ENCODE results near the gene SMYD3.

SMYD3 gene

DNA sequence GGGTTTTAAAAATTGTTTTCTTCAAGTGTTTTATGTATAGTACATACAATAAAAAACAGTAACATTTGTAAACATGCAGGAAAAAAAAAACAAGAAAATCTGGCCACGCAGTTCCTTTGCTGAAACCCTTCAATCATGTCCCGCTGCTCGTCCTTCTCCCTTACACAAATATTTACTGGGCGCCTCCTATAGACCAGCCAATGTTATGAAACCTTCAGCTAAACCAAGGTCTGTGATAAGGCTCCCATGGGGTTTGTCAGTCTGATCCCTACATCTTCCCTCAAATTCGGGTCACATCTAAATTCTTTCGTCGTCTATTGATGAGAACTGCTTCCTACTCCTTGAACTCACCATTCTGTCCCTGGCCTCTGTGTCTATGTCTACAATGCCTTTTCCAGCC is 583.9 kb downstream of the SMYD3 start:
- TF ChIP-seq POLR2AphosphoS5 (IDR thresholded peaks at IDR 0.05; ENCODE audit: low read depth, low read length), result no peak
- no peak for TF ChIP-seq SIN3A (IDR thresholded peaks at IDR 0.05; ENCODE audit: borderline replicate concordance, insufficient read depth, low read length)
- TF ChIP-seq TAF1 (IDR thresholded peaks at IDR 0.05; ENCODE audit: borderline replicate concordance, insufficient read depth, low read length), result no peak
- TF ChIP-seq, protein P1, sequence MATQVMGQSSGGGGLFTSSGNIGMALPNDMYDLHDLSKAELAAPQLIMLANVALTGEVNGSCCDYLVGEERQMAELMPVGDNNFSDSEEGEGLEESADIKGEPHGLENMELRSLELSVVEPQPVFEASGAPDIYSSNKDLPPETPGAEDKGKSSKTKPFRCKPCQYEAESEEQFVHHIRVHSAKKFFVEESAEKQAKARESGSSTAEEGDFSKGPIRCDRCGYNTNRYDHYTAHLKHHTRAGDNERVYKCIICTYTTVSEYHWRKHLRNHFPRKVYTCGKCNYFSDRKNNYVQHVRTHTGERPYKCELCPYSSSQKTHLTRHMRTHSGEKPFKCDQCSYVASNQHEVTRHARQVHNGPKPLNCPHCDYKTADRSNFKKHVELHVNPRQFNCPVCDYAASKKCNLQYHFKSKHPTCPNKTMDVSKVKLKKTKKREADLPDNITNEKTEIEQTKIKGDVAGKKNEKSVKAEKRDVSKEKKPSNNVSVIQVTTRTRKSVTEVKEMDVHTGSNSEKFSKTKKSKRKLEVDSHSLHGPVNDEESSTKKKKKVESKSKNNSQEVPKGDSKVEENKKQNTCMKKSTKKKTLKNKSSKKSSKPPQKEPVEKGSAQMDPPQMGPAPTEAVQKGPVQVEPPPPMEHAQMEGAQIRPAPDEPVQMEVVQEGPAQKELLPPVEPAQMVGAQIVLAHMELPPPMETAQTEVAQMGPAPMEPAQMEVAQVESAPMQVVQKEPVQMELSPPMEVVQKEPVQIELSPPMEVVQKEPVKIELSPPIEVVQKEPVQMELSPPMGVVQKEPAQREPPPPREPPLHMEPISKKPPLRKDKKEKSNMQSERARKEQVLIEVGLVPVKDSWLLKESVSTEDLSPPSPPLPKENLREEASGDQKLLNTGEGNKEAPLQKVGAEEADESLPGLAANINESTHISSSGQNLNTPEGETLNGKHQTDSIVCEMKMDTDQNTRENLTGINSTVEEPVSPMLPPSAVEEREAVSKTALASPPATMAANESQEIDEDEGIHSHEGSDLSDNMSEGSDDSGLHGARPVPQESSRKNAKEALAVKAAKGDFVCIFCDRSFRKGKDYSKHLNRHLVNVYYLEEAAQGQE (IDR thresholded peaks at IDR 0.05; ENCODE audit: insufficient read depth in 1 of 2, low read depth in 2 of 2, low read length in 2 of 2), result no peak
- no peak for TF ChIP-seq FOXP2 (optimal IDR thresholded peaks at IDR 0.05; ENCODE audit: borderline replicate concordance, extremely low read depth, extremely low read length, insufficient read depth)

DNA sequence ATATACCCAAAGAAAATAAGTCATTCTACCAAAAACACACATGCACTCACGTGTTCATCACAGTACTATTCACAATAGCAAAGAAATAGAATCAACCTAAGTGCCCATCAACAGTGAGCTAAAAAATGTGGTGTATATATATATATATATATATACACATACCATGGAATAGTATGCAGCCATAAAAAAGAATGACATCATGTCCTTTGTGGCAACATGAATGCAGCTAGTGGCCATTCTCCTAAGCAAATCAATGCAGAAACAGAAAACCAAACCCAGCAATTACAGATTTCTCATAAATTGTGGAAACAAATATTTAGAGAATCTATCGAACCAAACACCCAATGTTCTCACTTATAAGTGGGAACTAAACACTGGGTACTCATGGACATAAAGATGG is 585.7 kb downstream of the SMYD3 start:
- no peak for TF ChIP-seq TAF1 (IDR thresholded peaks at IDR 0.05; ENCODE audit: borderline replicate concordance, insufficient read depth, low read length)
- TF ChIP-seq, protein P1 (IDR thresholded peaks at IDR 0.05; ENCODE audit: insufficient read depth in 1 of 2, low read depth in 2 of 2, low read length in 2 of 2), result no peak
- TF ChIP-seq SIN3A (IDR thresholded peaks at IDR 0.05; ENCODE audit: borderline replicate concordance, insufficient read depth, low read length), result no peak
- TF ChIP-seq FOXP2 (optimal IDR thresholded peaks at IDR 0.05; ENCODE audit: borderline replicate concordance, extremely low read depth, extremely low read length, insufficient read depth), result no peak
- no peak for TF ChIP-seq POLR2AphosphoS5 (IDR thresholded peaks at IDR 0.05; ENCODE audit: low read depth, low read length)

DNA sequence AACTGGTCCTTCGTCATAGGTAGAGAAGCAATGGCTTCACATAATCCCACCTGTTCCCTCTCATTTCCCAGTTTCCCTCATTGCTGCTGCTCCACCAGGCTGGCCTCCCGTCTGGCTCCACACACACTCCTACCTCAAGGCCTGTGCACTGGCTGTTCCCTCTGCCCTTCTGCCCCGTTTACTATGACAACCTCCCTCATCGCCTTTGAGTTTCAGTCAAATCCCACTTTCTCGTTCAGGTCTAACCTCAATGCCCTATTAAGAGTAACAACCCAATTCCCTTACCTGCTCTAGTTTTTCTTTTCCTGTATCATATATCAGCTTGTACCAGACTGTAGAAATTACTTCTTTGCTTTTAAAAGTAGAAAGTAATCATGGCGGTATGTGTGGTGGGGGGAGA is 589.7 kb downstream of the SMYD3 start:
- TF ChIP-seq POLR2AphosphoS5 (IDR thresholded peaks at IDR 0.05; ENCODE audit: low read depth, low read length), result no peak
- TF ChIP-seq TAF1 (IDR thresholded peaks at IDR 0.05; ENCODE audit: borderline replicate concordance, insufficient read depth, low read length), result no peak
- TF ChIP-seq, protein P1 (IDR thresholded peaks at IDR 0.05; ENCODE audit: insufficient read depth in 1 of 2, low read depth in 2 of 2, low read length in 2 of 2), result no peak
- TF ChIP-seq SIN3A (IDR thresholded peaks at IDR 0.05; ENCODE audit: borderline replicate concordance, insufficient read depth, low read length), result no peak
- no peak for TF ChIP-seq FOXP2 (optimal IDR thresholded peaks at IDR 0.05; ENCODE audit: borderline replicate concordance, extremely low read depth, extremely low read length, insufficient read depth)

DNA sequence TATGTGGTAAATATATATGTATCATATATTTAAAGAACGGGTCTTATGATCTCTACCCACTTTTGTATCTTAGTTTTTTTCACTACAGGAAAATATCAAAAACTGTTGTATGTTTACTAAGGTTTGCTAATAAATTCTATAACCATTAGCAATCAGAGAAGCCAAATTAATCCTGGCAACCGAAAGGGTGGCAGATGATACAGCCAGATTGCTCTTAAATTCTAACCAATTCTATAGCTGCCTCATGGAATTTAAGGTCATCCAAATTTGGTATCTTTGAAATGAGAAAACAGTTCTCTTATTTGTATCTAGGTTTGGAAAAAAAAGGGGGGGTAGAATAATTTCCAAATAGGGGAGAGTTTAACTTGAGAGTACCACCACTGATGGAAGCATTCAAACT is 591.2 kb downstream of the SMYD3 start:
- TF ChIP-seq POLR2AphosphoS5 (IDR thresholded peaks at IDR 0.05; ENCODE audit: low read depth, low read length), result no peak
- TF ChIP-seq, protein P1 (IDR thresholded peaks at IDR 0.05; ENCODE audit: insufficient read depth in 1 of 2, low read depth in 2 of 2, low read length in 2 of 2), result no peak
- TF ChIP-seq SIN3A (IDR thresholded peaks at IDR 0.05; ENCODE audit: borderline replicate concordance, insufficient read depth, low read length), result no peak
- TF ChIP-seq TAF1 (IDR thresholded peaks at IDR 0.05; ENCODE audit: borderline replicate concordance, insufficient read depth, low read length), result no peak
- TF ChIP-seq FOXP2 (optimal IDR thresholded peaks at IDR 0.05; ENCODE audit: borderline replicate concordance, extremely low read depth, extremely low read length, insufficient read depth), result no peak

DNA sequence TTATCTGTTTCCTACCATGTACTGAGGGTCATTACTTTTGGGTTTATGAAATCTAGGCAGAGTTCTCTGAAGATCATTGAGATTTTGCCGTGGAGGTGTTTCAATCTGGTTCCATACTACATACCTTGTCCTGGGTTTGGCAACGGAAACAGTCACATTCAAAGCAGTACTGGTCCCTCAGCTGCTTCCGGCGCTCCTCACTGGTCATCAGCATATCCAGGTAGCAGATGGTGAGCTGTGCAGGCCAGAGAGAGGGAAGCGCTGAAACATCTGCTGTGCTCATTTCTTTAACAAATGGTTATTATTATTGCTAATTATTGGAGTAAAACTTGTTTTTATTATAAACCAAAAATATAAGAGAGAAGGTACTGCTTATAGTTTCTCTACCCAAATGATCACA is 591.7 kb downstream of the SMYD3 start:
- TF ChIP-seq, protein P1 (IDR thresholded peaks at IDR 0.05; ENCODE audit: insufficient read depth in 1 of 2, low read depth in 2 of 2, low read length in 2 of 2), result no peak
- TF ChIP-seq FOXP2 (optimal IDR thresholded peaks at IDR 0.05; ENCODE audit: borderline replicate concordance, extremely low read depth, extremely low read length, insufficient read depth) (no peak), SIN3A (IDR thresholded peaks at IDR 0.05; ENCODE audit: borderline replicate concordance, insufficient read depth, low read length) (no peak), TAF1 (IDR thresholded peaks at IDR 0.05; ENCODE audit: borderline replicate concordance, insufficient read depth, low read length) (no peak), POLR2AphosphoS5 (IDR thresholded peaks at IDR 0.05; ENCODE audit: low read depth, low read length) (no peak)
